ENCODE measurements around the gene TRIM38.
"Not testable (repeated sequence)": the region's sequence is repeated elsewhere in the genome, so short reads cannot be mapped to it uniquely, and the experiment has no call there.

Gene TRIM38

DNA sequence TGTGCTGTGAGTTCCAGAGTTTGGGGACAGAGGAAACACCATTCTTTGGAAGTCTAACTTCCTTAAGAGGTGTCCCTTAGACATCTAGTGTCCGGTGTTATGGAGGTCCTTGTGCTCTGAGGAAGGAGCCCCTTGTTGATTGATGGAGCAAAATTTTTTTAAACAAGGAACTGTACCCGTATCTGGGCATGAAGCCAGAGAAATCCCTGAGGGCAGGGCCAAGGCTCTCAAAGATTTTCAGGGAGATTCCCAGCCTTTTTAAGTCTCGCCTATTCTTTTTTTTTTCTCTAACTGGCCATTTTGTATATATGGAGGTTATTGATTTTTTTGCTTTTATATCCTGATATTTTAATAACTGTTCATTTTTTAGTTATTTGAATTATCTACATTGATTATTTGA lies 45.9 kb downstream of the TRIM38 start:
- no peak for DNase-seq

DNA sequence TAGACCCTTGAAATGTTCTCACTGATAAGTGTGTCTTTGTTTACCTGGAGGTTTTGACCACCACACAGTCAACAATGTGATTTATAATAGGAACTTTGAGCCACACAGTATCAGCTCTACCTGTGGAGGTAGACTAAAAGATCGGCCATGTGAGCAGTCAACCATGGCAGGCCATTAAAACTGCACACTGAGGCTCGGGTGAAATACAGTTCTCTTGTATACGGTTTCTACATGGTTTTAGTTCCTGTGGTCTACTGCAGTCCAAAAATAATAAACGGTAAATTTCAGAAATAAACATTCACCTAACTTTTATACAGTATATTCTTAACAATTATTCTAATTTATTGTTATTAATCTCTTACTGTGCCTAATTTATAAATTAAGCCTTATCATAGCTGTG lies 47.2 kb downstream of the TRIM38 start:
- DNase-seq = no peak

DNA sequence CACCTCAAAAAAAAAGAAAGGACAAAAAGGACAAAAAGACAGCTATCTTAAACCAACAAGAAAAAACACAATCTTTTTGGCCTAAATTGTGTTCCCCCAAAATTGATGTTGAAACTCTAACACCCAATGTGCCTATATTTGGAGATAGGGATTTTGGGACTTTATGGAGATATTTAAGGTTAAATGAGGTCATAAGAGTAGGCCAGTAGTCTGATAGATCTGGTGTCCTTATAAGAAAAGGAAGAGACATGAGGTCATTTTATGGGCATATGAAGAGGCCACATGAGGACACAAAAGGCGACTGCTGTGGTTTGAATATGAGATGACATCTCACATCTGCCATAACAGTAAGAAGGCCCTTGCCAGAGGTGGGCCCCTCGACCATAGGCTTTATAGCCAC lies 49.5 kb downstream of the TRIM38 start:
- DNase-seq = no peak

DNA sequence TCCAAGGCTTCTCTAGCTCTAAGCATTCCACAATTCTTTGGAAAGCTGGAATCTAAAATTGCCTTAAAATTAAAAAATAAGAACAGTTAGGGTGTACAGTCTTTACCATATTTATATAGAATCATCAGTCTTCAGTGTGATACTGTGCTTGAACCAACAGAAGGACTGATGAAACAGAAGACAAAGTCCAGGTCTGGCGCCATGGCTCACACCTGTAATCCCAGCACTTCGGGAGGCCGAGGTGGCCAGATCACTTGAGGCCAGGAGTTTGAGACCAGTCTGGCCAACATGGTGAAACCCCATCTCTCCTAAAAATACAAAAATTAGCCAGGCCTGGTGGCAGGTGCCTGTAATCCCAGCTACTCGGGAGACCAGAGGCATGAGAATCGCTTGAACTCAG lies 51.8 kb downstream of the TRIM38 start:
- not testable (repeated sequence) for DNase-seq

DNA sequence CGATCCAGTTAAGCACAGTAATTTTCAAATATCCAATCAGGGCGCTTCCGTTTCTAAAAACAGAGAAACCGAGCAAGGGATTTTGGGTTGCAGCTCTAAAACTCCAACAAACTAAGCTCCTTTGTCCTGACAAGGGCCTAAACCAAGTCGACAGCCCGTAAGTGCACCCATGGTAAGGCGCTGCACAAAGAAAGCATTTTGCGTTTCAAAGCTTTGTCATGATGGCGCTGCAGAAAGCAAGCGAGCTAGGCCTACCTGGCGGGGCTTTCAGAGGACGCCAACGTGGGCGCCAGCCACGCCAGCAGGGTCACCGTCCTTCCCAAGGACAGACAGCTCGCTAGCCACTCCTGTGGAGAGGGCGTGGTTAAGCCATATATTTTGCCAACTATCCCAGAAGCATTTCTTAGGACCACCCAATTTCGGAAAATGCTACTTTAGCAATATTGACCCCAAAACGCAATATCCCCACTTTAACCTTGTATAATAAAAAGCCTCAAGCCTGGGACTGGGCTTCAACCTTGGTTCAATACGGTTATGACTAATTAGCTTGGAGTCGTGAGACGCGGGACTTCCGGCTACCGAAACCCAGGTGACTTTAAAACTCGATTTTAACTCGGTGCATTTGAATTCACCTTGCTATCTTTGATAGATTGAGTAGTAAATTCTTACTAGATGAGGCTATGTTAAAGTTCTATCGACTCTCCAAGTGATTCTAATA lies 53.8 kb downstream of the TRIM38 start:
- no peak for DNase-seq

DNA sequence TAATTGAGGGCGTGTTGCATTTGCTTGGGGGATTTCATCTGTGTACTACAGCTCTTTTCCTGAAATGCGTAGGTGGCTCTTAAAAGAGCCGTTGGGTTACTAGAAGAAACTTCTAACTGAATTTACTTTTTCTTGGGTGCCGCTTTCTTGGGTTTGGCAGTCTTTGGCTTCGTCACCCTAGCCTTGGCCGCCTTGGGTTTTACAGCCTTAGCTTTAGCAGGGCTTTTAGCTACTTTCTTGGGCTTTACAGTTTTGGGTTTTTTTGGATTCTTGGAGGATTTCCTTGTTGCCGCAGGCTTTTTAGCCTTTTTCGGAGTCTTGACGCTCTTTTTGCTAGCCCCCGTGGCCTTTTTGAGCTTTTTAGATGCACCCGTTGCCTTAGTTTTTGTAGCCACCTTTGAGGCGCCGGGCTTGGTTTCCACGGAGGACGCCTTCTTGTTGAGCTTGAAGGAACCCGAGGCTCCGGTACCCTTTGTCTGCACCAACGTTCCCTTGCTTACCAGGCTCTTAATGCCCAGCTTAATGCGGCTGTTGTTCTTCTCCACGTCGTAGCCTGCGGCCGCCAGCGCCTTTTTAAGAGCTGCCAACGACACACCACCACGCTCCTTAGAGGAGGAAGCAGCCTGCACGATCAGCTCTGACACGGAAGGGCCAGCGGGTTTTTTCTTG lies 54.5 kb downstream of the TRIM38 start:
- DNase-seq = no peak

DNA sequence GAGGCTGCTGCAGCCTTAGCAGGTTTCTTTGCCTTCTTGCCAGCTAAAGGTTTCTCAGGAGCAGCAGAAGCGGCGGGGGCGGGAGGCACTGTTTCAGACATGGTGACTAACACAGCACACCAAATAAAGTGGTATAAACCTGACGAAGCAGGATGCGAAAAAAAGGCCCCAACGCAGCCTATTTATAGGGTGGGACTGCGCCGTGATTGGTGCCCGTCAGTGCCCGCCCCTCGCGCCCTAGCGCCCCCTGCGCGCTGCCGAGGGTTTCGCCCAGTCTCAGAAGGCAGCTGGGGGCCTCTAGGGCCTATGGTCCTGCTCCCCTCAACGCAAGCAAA lies 55.0 kb downstream of the TRIM38 start:
- no peak for DNase-seq

DNA sequence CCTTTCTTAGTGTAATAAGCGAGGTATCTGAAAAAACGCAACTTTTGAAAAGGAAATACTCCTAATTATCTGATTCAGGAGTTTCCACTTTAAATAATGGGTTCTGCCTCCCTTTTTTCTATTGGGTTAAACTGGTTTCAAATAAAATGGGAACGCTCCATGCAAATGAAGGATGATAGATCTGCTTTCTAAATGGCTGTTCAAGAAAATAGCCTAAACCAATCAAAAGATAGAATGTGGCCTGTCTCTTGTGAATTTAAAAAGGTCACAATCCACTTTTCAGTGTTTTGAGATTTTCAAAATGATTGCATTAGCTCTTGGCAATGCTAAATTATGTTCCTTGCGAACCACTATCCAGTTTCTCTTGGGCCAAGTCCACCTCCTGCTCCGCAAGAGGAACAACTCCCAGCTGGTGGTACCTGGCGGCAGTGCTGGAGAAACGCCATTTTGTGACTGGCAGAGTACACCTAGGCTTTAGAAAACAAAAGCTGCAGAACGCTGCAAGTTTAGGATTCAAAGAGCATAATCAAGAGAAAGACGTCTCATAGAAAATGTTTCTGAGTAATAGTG lies 56.7 kb downstream of the TRIM38 start:
- DNase-seq = no peak

DNA sequence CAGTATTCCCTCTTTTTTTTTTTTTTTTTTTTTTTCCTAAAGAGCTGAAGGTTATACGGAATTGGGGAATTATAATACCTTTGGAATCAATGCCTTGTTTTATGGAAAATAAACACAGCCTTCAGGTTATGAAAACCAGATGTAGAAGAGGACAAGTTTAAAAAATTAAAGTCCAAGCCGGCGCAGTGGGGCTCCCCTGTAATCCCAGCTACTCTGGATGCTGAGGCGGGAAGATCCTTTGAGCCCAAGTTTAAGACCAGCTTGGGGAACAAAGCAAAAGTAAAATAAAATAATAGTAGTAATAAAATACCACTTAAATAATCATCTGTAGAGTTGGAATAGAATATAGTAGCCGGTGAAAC lies 57.3 kb downstream of the TRIM38 start:
- no peak for DNase-seq

DNA sequence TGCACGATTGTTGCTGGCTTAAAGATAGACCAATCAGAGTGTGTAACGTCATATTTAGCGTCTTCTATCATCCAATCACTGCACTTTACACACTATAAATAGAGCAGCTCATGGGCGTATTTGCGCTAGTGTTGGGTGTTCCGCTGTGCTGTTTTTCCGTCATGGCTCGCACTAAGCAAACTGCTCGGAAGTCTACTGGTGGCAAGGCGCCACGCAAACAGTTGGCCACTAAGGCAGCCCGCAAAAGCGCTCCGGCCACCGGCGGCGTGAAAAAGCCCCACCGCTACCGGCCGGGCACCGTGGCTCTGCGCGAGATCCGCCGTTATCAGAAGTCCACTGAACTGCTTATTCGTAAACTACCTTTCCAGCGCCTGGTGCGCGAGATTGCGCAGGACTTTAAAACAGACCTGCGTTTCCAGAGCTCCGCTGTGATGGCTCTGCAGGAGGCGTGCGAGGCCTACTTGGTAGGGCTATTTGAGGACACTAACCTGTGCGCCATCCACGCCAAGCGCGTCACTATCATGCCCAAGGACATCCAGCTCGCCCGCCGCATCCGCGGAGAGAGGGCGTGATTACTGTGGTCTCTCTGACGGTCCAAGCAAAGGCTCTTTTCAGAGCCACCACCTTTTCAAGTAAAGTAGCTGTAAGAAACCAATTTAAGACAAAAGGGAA lies 57.9 kb downstream of the TRIM38 start:
- peak; percentile 29 for DNase-seq

DNA sequence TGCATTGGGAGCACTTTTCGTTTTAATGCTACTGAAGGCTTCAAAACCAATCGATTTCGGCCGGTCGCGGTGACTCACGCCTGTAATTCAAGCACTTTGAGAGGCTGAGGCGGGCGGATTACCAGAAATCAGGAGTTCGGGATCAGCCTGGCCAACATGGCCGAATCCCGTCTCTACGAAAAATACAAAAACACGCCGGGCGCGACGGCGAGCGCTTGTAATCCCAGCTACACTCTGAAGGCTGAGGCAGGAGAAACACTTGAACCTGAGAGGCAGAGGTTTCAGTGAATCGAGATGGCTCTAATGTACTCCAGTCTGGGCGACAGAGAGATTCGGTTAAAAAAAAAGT lies 58.4 kb downstream of the TRIM38 start:
- no peak for DNase-seq

DNA sequence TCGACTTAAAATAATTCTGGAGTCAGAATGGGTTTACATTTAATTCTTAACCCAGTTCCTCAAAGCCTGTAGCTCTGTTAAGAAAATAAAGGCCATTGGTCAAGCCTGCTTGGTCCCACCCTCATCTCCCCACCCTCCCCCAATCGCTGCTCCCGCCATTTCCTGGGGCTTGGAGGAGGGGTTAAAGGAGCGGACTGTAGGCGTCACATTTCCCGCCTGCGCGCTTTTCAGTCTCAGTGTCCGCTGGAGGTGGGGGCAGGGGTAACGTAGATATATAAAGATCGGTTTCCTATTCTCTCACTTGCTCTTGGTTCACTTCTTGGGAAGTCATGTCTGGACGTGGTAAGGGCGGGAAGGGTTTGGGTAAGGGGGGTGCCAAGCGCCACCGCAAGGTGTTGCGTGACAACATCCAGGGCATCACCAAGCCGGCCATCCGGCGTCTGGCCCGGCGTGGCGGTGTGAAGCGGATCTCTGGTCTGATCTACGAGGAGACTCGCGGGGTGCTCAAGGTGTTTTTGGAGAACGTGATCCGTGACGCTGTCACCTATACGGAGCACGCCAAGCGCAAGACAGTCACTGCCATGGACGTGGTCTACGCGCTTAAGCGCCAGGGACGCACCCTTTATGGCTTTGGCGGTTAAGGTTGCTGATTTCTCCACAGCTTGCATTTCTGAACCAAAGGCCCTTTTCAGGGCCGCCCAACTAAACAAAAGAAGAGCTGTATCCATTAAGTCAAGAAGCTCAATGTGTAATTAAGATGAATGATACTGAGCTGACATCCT lies 58.9 kb downstream of the TRIM38 start:
- DNase-seq = peak; percentile 65

DNA sequence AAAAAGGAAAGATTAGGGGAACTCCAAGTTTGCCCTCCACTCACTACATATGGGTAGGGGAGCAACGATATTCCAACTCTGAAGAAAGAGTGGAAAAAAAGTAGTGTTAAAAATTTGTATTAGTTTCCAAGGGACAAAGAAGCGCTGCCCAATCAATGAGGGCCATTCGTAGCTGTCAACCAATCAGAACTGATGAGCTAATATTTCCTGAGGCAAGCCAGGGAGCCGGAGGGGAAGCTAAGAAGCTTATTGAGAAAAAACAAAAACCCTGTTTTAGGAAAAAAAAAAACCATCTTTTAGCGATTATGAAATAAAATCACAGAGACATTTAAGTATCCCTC lies 59.5 kb downstream of the TRIM38 start:
- peak; percentile 34 for DNase-seq

DNA sequence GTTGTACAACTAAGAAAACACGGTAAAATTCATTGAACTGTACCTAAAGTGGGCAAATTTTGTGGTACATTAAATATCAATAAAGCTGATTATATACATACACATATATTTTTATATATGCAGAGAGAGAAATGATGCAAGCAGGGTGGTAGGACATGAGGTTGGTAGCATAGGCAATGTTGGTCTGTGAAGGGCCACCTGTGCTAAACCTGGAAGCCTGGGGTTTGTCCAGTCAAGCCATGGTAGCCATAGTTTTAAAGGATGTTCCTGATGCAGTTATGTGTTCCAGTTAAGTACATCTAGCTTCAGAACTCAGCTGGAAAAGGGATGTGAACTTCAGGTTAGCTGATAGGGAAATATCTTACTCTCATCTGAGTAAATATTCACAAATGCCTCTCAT lies 60.1 kb downstream of the TRIM38 start:
- DNase-seq = no peak

DNA sequence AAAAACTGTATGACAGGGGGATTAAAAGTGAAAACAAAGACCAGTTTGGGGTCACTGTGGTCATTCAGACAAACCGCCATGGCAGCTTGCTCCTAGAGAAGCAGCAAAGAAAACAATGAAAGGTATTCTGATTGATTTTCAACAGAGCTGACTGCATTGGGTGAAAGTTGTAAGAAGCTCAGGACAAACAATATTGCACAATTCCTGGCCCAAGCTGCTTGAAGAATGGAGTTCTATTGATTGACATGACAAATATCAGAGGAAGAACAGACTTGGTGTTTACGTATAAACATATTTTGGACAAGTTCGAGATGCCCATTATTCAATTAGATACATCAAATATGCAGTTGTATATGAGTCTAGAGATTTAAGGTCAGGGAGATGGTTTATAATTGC lies 62.0 kb downstream of the TRIM38 start:
- no peak for DNase-seq

DNA sequence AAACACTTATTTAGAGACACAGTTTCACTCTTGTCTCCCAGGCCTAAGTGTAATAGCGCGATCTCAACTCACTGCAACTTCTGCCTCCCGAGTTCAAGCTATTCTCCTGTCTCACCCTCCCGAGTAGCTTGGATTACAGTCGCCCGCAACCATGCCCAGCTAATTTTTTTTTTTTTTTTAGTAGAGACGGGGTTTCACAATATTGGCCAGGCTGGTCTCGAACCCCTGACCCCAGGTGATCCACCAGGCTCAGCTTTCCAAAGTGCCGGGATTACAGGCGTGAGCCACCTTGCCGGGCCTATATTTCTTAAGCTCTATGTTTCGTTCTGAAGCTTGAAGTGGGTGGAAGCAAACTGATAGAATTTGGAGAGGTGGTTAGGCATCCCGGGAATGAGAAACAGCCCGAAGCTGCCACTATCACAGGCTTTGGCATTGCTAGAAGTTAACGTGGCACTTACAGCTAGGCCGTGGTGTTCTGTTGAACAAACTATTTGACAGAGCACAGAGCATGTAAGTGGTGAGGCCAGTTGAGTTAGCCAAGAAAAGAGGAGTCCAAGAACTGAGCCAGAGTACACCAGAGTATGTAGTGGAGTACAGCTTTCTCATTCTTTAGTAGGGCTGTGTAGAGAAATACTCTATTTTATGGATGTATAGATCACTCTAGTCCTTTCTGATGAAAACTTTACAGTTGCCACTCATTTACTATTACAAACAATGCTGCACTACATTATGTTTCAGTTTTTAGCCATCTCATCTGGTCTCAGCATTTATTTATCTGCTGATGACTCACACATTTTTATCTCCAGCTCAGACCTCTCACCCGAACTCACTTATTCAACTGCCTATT lies 62.7 kb downstream of the TRIM38 start:
- DNase-seq = no peak

DNA sequence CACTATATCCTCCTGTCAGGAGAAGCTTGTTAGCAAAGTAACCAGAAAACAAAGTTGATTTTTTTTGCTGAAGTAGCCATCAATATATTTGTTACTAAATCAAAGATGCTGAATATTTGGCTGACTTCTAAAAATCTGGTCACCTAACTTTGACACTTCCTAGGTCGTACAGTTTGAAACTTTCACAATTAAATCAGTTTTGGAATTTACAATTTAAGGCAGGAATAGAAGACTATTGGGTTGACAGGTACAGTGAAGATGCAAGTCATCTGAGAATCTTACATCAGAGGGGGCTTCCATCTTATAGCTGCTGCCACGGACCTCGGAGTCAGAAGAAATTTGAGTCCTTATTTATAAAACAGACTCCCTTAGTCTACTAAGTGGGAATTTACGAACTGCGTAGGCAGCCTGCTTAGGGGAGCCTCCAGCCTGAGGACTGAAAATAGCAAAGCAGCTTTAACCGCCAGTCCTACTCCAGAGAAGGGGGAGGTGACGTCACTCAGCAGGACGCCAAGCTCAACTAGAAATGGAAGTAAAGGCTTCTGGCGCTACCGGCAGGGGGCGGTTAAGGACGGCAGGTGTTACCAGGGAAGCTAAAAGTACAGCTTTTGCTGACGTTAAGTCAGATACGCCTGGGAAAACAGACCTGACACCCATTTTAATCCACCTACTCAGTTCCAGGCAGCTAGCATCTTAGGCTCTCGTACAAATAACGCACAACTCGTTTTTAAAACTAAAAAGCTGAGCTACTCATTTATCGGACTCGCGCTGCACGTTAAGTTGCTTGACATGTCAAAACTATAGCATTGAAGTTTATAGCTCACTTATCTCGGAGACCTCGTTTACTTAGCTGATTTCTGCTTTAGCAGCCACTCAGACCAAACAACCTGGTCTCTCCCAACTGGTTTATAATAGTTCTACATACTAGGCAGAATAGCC lies 63.6 kb downstream of the TRIM38 start:
- peak; percentile 82 for DNase-seq

DNA sequence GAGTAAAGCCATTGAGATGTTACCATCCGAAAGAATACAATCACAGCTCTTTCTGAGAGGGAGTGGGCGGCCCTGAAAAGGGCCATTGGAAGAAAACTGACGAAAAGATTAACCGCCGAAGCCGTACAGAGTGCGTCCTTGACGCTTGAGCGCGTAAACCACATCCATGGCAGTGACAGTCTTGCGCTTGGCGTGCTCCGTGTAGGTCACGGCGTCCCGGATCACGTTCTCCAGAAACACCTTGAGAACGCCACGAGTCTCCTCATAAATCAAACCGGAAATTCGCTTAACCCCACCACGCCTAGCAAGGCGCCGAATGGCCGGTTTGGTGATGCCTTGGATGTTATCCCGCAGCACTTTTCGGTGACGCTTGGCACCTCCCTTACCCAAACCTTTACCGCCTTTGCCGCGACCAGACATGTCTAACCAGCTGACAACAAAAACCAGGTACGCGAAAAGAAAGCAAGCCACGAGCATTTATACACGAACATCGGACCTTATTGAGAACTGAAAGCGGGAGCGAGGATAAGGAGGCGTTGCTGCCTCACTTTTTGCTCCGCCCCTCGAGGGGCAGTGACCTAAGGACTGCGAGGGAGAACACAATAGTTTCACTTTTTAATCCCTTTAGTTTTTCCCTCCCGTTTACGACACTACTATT lies 64.4 kb downstream of the TRIM38 start:
- DNase-seq = peak; percentile 68

DNA sequence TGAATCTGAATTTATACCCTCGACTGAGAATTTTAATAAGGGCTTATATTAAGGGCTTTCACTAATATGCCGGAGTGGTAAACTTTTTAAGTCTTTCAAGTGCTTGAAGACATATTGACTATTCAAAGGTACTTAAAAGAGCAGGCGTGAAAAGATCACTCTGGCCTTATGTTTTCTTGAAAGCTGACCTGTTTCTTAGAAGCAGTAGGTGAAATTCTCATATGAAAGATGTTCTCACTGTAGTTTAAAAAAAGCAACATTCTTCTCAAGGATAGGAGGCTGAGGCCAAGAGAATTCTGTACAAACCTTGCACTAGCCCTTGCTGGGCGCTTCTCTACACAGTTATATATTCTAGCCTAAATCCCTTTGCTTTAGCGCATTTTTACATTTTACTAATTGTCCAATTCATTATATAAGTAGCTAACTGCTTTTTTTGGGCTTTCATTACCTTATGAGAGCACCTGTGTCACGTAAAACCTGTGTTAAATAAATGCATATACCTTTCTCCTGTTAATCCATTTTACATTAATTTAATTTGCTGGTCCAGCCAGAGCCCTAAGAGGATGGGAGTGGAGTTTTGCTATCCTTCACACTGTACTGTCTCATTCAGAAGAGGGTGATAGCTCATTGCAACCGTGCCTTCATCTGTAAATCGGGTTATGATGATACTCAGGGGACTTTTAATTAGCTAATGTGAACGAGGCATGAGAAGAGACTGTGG lies 65.0 kb downstream of the TRIM38 start:
- DNase-seq = no peak

DNA sequence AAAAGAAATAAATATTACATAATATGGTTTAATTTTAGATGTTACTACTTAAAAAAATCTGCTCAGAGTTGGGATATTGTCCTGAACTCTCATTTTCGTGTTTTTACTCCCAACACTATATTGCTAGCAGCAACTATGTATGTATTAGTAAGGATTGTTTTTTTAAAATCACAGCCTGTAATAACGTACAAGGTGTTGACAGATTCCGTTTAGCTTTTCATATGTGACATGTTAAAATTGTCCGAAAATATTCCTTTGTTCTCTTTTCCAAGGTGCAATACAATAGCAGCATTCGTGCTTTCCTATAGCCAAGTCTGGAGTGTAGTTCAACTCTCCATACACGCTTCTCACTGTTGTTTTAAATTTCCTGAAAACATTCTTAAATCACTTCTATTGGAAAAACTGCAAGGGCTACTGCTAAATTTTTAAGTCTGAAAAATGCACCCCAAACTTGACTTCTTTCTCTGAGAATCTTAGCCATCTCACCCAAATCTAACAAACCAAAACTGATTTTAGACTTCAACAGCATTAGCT lies 65.7 kb downstream of the TRIM38 start:
- DNase-seq = no peak
